Measurements from ENCODE around the gene SPPL2C. TPM values are rescaled to one million over a fixed set of nuclear protein-coding genes. Genes with fewer than 3 reads are reported as not detected.

The SPPL2C gene
- total RNA-seq, 1 donor from 2014 or later, result not detected

GRCh38 chr17:45836047-45837044 is 8.3 kb upstream of the SPPL2C start:
- no peak for DNase-seq (ENCODE audit: low read depth)
- H3K4me3 ChIP-seq (ENCODE audit: low read depth, low read length), result no peak overlapping the region
- TF ChIP-seq CTCF (conservative IDR thresholded peaks at IDR 0.05; ENCODE audit: low read depth, low read length), result no peak

GRCh38 chr17:45837187-45837586 is 7.5 kb upstream of the SPPL2C start:
- no peak for DNase-seq (ENCODE audit: low read depth)
- H3K4me3 ChIP-seq (ENCODE audit: low read depth, low read length), result no peak overlapping the region
- TF ChIP-seq CTCF (conservative IDR thresholded peaks at IDR 0.05; ENCODE audit: low read depth, low read length), result no peak

GRCh38 chr17:45837603-45838002 is 7.1 kb upstream of the SPPL2C start:
- TF ChIP-seq CTCF (conservative IDR thresholded peaks at IDR 0.05; ENCODE audit: low read depth, low read length), result no peak

GRCh38 chr17:45838751-45839295 is 5.9 kb upstream of the SPPL2C start:
- no peak overlapping the region for H3K4me3 ChIP-seq (ENCODE audit: low read depth, low read length)
- TF ChIP-seq CTCF (conservative IDR thresholded peaks at IDR 0.05; ENCODE audit: low read depth, low read length), result no peak
- DNase-seq (ENCODE audit: low read depth), result no peak

More at GRCh38 chr17:45837603-45838002, 7.1 kb upstream of the SPPL2C start:
- no peak for DNase-seq (ENCODE audit: low read depth)
- no peak overlapping the region for H3K4me3 ChIP-seq (ENCODE audit: low read depth, low read length)

GRCh38 chr17:45839442-45839841 is 5.2 kb upstream of the SPPL2C start:
- no peak for TF ChIP-seq CTCF (conservative IDR thresholded peaks at IDR 0.05; ENCODE audit: low read depth, low read length)
- no peak for DNase-seq (ENCODE audit: low read depth)
- H3K4me3 ChIP-seq (ENCODE audit: low read depth, low read length), result no peak overlapping the region

- no peak for TF ChIP-seq CTCF (conservative IDR thresholded peaks at IDR 0.05; ENCODE audit: low read depth, low read length)
- DNase-seq (ENCODE audit: low read depth), result no peak
- no peak overlapping the region for H3K4me3 ChIP-seq (ENCODE audit: low read depth, low read length)
Observed at GRCh38 chr17:45841186-45841585, 3.5 kb upstream of the SPPL2C start.

All from epithelial cell of proximal tubule (primary cell).